GM12878 (cell line): ENCODE measurements around the gene TUBA4B. TPM values are rescaled to one million over a fixed set of nuclear protein-coding genes. Genes with fewer than 3 reads are reported as not detected.
"Not testable (repeated sequence)": the region's sequence is repeated elsewhere in the genome, so short reads cannot be mapped to it uniquely, and the experiment has no call there.

Experiments used
- ATAC-seq: fragments of 200-7000 bp; cut with Tn5 transposase; 3 replicates; pipeline ENCODE4 v1.9.1; 2020; ENCODE audit warnings: mild to moderate bottlenecking, moderate library complexity
- BruUV-seq: library from RNA; stranded (reverse); fragments of 400-500 nt; replicated peaks from 2 replicates; lab custom pipeline; 2021; lab: Mats Ljungman, UMichigan
- CTCF ChIA-PET: fragments of 300-600 bp; sonication (Branson Sonifier 250); formaldehyde crosslinking; extraction: SDS; loops from one replicate; lab custom pipeline; 2021; ENCODE audit warnings: inconsistent platforms; lab: Yijun Ruan, JAX
- POLR2A ChIA-PET: fragments of 350-600 bp; formaldehyde crosslinking; extraction: SDS; loops from one replicate; lab custom pipeline; 2021; ENCODE audit warnings: inconsistent platforms; lab: Charles Lee
- RAD21 ChIA-PET: fragments of 300-600 bp; sonication (Branson Sonifier 250); formaldehyde crosslinking; loops from one replicate; lab custom pipeline; 2023; ENCODE audit warnings: antibody characterized with exemption; ENCODE audit not compliant: unreplicated experiment; lab: Charles Lee
- SMC1A ChIA-PET: fragments of 300-600 bp; sonication (Branson Sonifier 250); formaldehyde crosslinking; loops from one replicate; lab custom pipeline; 2023; ENCODE audit not compliant: unreplicated experiment, uncharacterized antibody; lab: Charles Lee
- DNase-seq: peaks from one replicate; pipeline ENCODE4 v3.0.0-alpha.2; 2011; ENCODE audit warnings: low read depth, low spot score
- FAIRE-seq: peaks from 3 replicates; lab custom pipeline; 2011; peaks lifted over from hg19 to GRCh38; lab: Jason Lieb, UNC
- H2AFZ ChIP-seq: 2 replicates; pipeline ENCODE4 v1.6.0; 2011; ENCODE audit warnings: low read depth, low read length, control low read depth; ENCODE audit not compliant: control insufficient read depth
- H3K27ac ChIP-seq: 2 replicates; pipeline ENCODE4 v1.5.1; 2011; ENCODE audit warnings: control low read depth; ENCODE audit not compliant: control insufficient read depth, insufficient read depth
- H3K27me3 ChIP-seq, 2 experiments: replicated peaks in 1 of 2; 2 replicates each; pipeline versions ENCODE4 v1.6.0 to v1.6.1; 2011; ENCODE audit warnings: low read length in 1 of 2; ENCODE audit not compliant: control insufficient read depth in 2 of 2, insufficient read depth in 2 of 2
- H3K36me3 ChIP-seq, 2 experiments: 2 replicates each; pipeline ENCODE4 v1.5.1; 2011; ENCODE audit warnings: low read length in 1 of 2; ENCODE audit not compliant: control insufficient read depth in 2 of 2, insufficient read depth in 2 of 2
- H3K4me1 ChIP-seq: 2 replicates; pipeline ENCODE4 v1.6.1; 2011; ENCODE audit warnings: mild to moderate bottlenecking, low read length, moderate library complexity, mixed read lengths; ENCODE audit not compliant: control insufficient read depth, insufficient read depth
- H3K4me2 ChIP-seq: 2 replicates; pipeline ENCODE4 v1.6.0; 2011; ENCODE audit warnings: control low read depth; ENCODE audit not compliant: control insufficient read depth, insufficient read depth
- H3K4me3 ChIP-seq: fragments of 200-600 bp; sonication (generic); 2 replicates; pipeline ENCODE4 v1.5.1; 2016
- H3K79me2 ChIP-seq: 2 replicates; pipeline ENCODE4 v1.6.0; 2011; ENCODE audit warnings: low read length; ENCODE audit not compliant: control insufficient read depth, insufficient read depth
- H3K9ac ChIP-seq: 2 replicates; pipeline ENCODE4 v1.8.0; 2011; ENCODE audit warnings: low read length, control low read depth, mixed read lengths; ENCODE audit not compliant: control insufficient read depth, insufficient read depth
- H3K9me3 ChIP-seq: replicated peaks from 3 replicates; pipeline ENCODE4 v1.5.1; 2011; ENCODE audit warnings: mild to moderate bottlenecking, low read length; ENCODE audit not compliant: control insufficient read depth, insufficient read depth
- H4K20me1 ChIP-seq: 2 replicates; pipeline ENCODE4 v1.6.0; 2011; ENCODE audit not compliant: control insufficient read depth, insufficient read depth
- EED ChIP-seq: sonication (generic); IDR thresholded peaks from 2 replicates; pipeline ENCODE4 v1.6.1; 2016; ENCODE audit warnings: antibody characterized with exemption, low read depth
- HDAC2 ChIP-seq: fragments of 200-600 bp; sonication (generic); IDR thresholded peaks from 2 replicates; pipeline ENCODE4 v1.6.1; 2017
- JUND ChIP-seq: IDR thresholded peaks from 2 replicates; pipeline ENCODE4 v1.6.1; 2012; ENCODE audit warnings: low read depth, mild to moderate bottlenecking, low read length, improper control_type of control experiment, moderate library complexity
- PAX8 ChIP-seq: fragments of 450-650 bp; IDR thresholded peaks from 2 replicates; pipeline ENCODE4 v1.6.1; 2017; ENCODE audit warnings: mild to moderate bottlenecking, moderate library complexity
- POLR2A ChIP-seq: IDR thresholded peaks from 2 replicates; pipeline ENCODE4 v1.6.1; 2011; ENCODE audit warnings: low read depth, mild to moderate bottlenecking, low read length
- STAT3 ChIP-seq: IDR thresholded peaks from 2 replicates; pipeline ENCODE4 v1.6.1; 2011; ENCODE audit warnings: low read depth, low read length, improper control_type of control experiment
- TAF1 ChIP-seq: IDR thresholded peaks from 2 replicates; pipeline ENCODE4 v1.6.1; 2011; ENCODE audit warnings: mild to moderate bottlenecking, low read depth, low read length, borderline replicate concordance
- WGBS: methylation state at CpG from one replicate; pipeline ENCODE4 v1.1.6; 2016; ENCODE audit warnings: low lambda C conversion rate; ENCODE audit not compliant: insufficient replicate concordance, insufficient coverage; ENCODE audit errors: missing lambda C conversion rate; 5-methylcytosine and 5-hydroxymethylcytosine counted together
- in situ Hi-C: fragments of 300-500 bp; cut with MboI; formaldehyde crosslinking; loops from 9 replicates; pipeline ENCODE4 v1.14.3; 2018; ENCODE audit warnings: mixed read lengths
- intact Hi-C: fragments of 100-400 bp; cut with micrococcal nuclease; formaldehyde crosslinking; loops from one replicate; pipeline ENCODE4 v1.14.2; 2022; ENCODE audit not compliant: unreplicated experiment
- polyA plus RNA-seq, 11 experiments: library from polyadenylated mRNA; depleted of rRNA in 4 of 11; unstranded in 6 of 11; stranded (reverse) in 5 of 11; fragments of >200 nt; fragmentation: Nextera tagmentation in 4 of 11; fragmentation: Illumina TruSeq in 1 of 11; extraction: Ambion mirVana in 4 of 11; extraction: Trizol in 1 of 11; gene quantifications; 1 replicate in 1 of 11; 2 replicates in 10 of 11; pipeline versions ENCODE4 v1.2.1 to v1.2.3, GENCODE V29; 2011 to 2016; ENCODE audit warnings: inconsistent platforms in 2 of 11, missing spikeins in 2 of 11, low read depth in 1 of 11
- total RNA-seq, 4 experiments: library from RNA; depleted of rRNA in 3 of 4; stranded (reverse); fragments of >200 nt in 3 of 4; fragmentation: Illumina TruSeq in 1 of 4; extraction: Trizol in 1 of 4; gene quantifications; 2 replicates each; pipeline versions ENCODE4 v1.2.1 to v1.2.3, GENCODE V29; 2013 to 2021
- TF ChIP-seq, protein P1 (sequence below): IDR thresholded peaks from 2 replicates; pipeline ENCODE4 v1.6.1; 2012; ENCODE audit warnings: low read depth, low read length, improper control_type of control experiment
- TF ChIP-seq, protein P2 (sequence below): IDR thresholded peaks from 2 replicates; pipeline ENCODE4 v1.6.1; 2011; ENCODE audit warnings: low read depth, mild to moderate bottlenecking, low read length, moderate library complexity, borderline replicate concordance; ENCODE audit errors: extremely low read depth

TUBA4B gene
- total and polyA plus RNA-seq, 10 of the 15 experiments (the other 5 are each of a cell fraction or from before 2014, with no cell fraction given), result 0.07 TPM; not detected in 9

DNA sequence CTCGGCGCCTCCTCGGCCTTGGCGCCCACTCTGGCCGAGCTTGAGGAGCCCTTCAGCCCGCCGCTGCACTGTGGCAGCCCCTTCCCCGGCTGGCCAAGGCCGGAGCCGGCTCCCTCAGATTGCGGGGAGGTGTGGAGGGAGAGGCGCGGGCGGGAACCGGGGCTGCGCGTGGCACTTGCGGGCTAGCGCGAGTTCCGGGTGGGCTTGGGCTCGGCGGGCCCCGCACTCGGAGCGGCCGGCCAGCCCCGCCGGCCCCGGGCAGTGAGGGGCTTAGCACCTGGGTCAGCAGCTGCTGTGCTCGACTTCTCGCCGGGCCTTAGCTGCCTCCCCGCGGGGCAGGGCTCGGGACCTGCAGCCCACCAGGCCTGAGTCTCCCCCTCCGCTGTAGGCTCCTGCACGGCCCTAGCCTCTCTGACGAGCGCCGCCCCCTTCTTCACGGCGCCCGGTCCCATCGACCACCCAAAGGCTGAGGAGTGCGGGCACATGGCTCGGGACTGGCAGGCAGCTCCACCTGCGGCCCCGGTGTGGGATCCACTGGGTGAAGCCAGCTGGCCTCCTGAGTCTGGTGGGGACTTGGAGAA, 59.7 kb downstream of the TUBA4B start:
- in situ Hi-C loops, SMC1A ChIA-PET, DNase-seq, H3K4me2 ChIP-seq, H3K9me3 ChIP-seq, ATAC-seq, H4K20me1 ChIP-seq, H3K27me3 ChIP-seq, H2AFZ ChIP-seq, H3K4me1 ChIP-seq, H3K4me3 ChIP-seq, H3K27ac ChIP-seq, BruUV-seq, H3K79me2 ChIP-seq, RAD21 ChIA-PET, POLR2A ChIA-PET, FAIRE-seq, H3K9ac ChIP-seq, H3K36me3 ChIP-seq, intact Hi-C loops: not testable (repeated sequence)
- 82% methylated on average over 34 of the region's 49 CpGs for WGBS
- CTCF ChIA-PET, result interaction anchor here (2.4 kb wide), 1 partner anchor 18 kb away, joined by 8 read pairs; no protein-coding TSS in a partner anchor

DNA sequence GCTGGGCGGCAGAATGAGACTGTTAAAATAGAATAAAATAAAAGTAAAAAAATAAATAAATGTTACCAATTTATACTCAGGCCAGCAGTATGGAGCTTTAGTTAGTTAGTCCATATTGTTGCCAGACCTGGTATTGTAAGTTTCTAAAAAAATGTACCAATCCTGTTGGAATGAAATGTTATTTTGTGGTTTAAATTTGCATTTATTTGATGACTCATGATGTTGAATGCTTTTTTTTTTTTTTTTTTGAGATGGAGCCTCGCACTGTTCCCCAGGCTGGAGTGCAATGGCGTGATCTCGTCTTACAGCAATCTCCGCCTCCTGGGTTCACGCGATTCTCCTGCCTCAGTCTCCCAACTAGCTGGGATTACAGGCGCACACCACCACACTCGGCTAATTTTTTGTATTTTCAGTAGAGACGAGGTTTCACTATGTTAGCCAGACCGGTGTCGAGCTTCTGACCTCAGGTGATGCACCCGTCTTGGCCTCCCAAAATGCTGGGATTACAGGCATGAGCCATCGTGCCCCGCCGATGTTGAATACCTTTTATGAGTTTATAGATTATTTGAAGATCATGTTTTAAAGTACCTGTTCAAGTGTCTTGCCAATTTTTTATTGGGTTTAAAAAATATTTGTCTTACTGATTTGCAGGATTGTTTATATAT, 61.9 kb downstream of the TUBA4B start:
- ChIA-PET POLR2A (no interaction called here), CTCF (interaction anchor here (0.6 to 2.0 kb wide), 5 partner anchors 8 to 192 kb away, joined by 3 to 4 read pairs (median 4); no protein-coding TSS in a partner anchor), SMC1A (interaction anchor here (0.6 kb wide), 1 partner anchor 343 kb away, joined by 3 read pairs; no protein-coding TSS in a partner anchor), RAD21 (no interaction called here)
- Histone ChIP-seq H3K4me2 (no peak overlapping the region), H2AFZ (no peak overlapping the region), H3K4me1 (no peaks in the 10 kb centered on the region), H3K9ac (no peak overlapping the region), H3K27ac (no peak overlapping the region), H3K27me3 (no peaks in the 10 kb centered on the region), H3K4me3 (no peak overlapping the region), H3K9me3 (no peaks in the 10 kb centered on the region), H3K79me2 (no peaks in the 10 kb centered on the region), H4K20me1 (no peaks in the 10 kb centered on the region), H3K36me3 (no peaks in the 10 kb centered on the region)
- intact Hi-C loops, result no loop called here
- ATAC-seq (no peak), FAIRE-seq (no peak), DNase-seq (no peak)
- no peak for TF ChIP-seq JUND
- no peak for TF ChIP-seq PAX8
- TF ChIP-seq, protein P1, sequence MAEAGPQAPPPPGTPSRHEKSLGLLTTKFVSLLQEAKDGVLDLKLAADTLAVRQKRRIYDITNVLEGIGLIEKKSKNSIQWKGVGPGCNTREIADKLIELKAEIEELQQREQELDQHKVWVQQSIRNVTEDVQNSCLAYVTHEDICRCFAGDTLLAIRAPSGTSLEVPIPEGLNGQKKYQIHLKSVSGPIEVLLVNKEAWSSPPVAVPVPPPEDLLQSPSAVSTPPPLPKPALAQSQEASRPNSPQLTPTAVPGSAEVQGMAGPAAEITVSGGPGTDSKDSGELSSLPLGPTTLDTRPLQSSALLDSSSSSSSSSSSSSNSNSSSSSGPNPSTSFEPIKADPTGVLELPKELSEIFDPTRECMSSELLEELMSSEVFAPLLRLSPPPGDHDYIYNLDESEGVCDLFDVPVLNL, result no peak
- no peak for TF ChIP-seq TAF1
- TF ChIP-seq, protein P2, sequence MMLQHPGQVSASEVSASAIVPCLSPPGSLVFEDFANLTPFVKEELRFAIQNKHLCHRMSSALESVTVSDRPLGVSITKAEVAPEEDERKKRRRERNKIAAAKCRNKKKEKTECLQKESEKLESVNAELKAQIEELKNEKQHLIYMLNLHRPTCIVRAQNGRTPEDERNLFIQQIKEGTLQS, result no peak
- no peak for TF ChIP-seq STAT3
- TF ChIP-seq EED, result no peak
- no peak for TF ChIP-seq HDAC2
- no peak for TF ChIP-seq POLR2A
- 65% methylated on average over 15 of the region's 16 CpGs for WGBS
- BruUV-seq, result no TSS peak
- in situ Hi-C loops, result no loop called here
